ENCODE measurements around the gene GOLGA2. TPM values are rescaled to one million over a fixed set of nuclear protein-coding genes. Genes with fewer than 3 reads are reported as not detected.

The GOLGA2 gene
- 44.1 and 50.4 TPM in 2 replicates for total RNA-seq

- H3K27ac Mint-ChIP-seq = peak within 1 kb of the TSS; percentile 95
- intact Hi-C loops (cut with micrococcal nuclease) = loop anchor here (1.0 kb wide), 5 partner anchors 25 to 147 kb away; partner anchors contain the start of gene SLC27A4
- H3K36me3 Mint-ChIP-seq (ENCODE audit: low read depth) = peaks cover 30% of the 10 kb centered on the region
- H3K27me3 Mint-ChIP-seq = peaks cover 3% of the 10 kb centered on the region
- peaks cover 45% of the 10 kb centered on the region for H3K4me1 Mint-ChIP-seq
- no peaks in the 10 kb centered on the region for H3K9me3 Mint-ChIP-seq
- H3K4me3 Mint-ChIP-seq = peak within 1 kb of the TSS; percentile 93
- DNase-seq = no peak
Observed at GRCh38 chr9:128275198-128276007, at the start of gene GOLGA2. TSS of gene GOLGA2 (minus strand) at chr9:128276007. CDS start at chr9:128275976, 31 bp downstream.

DNA sequence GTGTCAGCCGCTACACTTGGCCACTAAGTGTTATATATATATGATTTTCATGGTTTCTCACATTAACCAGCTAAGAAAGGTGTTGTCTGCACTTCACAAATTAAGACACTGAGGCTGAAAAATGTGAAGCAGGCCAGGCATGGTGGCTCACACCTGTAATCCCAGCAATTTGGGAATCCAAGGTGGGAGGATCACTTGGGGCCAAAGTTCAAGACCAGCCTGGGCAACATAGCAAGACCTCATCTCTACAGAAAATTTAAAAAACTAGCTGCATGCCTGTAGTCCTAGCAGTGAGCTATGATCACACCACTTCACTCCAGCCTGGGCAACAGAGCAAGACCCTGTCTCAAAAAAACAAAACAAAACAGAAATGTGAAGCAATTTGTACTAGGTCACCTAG, 48.6 kb upstream of the GOLGA2 start:
- Mint-ChIP-seq H3K27me3 (no peaks in the 10 kb centered on the region), H3K9me3 (no peaks in the 10 kb centered on the region), H3K4me1 (peaks cover 9% of the 10 kb centered on the region), H3K36me3 (ENCODE audit: low read depth) (peaks cover 18% of the 10 kb centered on the region), H3K27ac (no peak overlapping the region), H3K4me3 (peak overlapping the region; percentile 91)
- intact Hi-C loops (cut with micrococcal nuclease) = no loop called here
- no peak for DNase-seq

GRCh38 chr9:128323791-128324190, 48.0 kb upstream of the GOLGA2 start:
- peak overlapping the region; percentile 91 for H3K4me3 Mint-ChIP-seq
- DNase-seq = no peak
- peaks cover 9% of the 10 kb centered on the region for H3K4me1 Mint-ChIP-seq
- H3K9me3 Mint-ChIP-seq = no peaks in the 10 kb centered on the region
- intact Hi-C loops (cut with micrococcal nuclease) = loop anchor here (1.0 to 2.0 kb wide), 3 partner anchors 47 to 559 kb away; partner anchors contain the start of genes BBLN, GOLGA2, LRRC8A and SWI5
- H3K27me3 Mint-ChIP-seq = no peaks in the 10 kb centered on the region
- H3K27ac Mint-ChIP-seq = peak overlapping the region; percentile 97
- H3K36me3 Mint-ChIP-seq (ENCODE audit: low read depth) = peaks cover 18% of the 10 kb centered on the region

GRCh38 chr9:128323212-128323730, 47.5 kb upstream of the GOLGA2 start:
- Mint-ChIP-seq H3K4me1 (peaks cover 9% of the 10 kb centered on the region), H3K4me3 (peak overlapping the region; percentile 91), H3K27me3 (no peaks in the 10 kb centered on the region), H3K9me3 (no peaks in the 10 kb centered on the region), H3K36me3 (ENCODE audit: low read depth) (peaks cover 16% of the 10 kb centered on the region), H3K27ac (peak overlapping the region; percentile 97)
- intact Hi-C loops (cut with micrococcal nuclease) = loop anchor here (1.0 to 2.0 kb wide), 3 partner anchors 47 to 560 kb away; partner anchors contain the start of genes BBLN, GOLGA2, LRRC8A and SWI5
- no peak for DNase-seq

DNA sequence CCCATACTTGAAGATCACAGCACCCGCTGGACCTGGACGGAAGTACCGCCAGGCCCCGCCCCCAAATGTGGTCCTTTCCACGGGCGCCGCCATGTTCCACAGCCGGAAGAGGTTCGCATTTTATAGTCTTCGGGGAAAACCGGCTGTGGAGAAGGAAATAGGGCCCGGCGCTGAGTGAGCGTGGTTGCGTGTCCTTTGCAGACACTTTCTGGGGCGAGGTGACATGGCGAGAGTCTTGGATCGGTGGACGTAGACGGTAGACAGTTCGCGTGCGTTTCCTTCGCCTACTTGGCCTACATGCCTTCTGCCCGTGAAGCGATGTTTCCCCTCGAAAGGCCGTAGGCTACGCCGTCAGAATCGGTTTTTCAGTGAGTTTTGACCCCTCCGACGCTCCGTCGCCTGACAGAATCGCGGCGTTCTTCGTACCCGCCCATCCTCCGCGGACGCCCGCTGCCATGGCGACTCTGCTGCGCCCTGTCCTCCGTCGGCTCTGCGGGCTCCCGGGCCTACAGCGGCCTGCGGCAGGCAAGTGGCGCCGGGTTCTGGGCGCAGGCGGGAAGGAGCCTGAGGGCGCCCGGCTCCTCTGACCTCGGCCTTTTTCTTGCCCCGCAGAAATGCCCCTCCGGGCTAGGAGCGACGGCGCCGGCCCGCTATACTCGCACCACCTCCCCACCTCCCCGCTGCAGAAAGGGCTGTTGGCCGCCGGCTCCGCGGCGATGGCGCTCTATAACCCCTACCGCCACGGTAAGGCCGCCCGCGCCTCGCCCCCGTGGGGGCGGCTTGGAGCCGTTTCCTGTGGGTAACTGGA, 46.8 kb upstream of the GOLGA2 start, which contains the start of the genes COQ4 and TRUB2:
TSS of gene COQ4 (plus strand) at position 436 of the 808 bp plus-strand sequence. CDS start at position 456, 20 bp downstream.
TSS of gene TRUB2 (minus strand) at position 44 of the 808 bp plus-strand sequence. CDS start at position 5, 39 bp downstream.
- Mint-ChIP-seq H3K4me3 (peak within 1 kb of the TSS; percentile 91), H3K27ac (peak within 1 kb of the TSS; percentile 97), H3K9me3 (no peaks in the 10 kb centered on the region), H3K36me3 (ENCODE audit: low read depth) (peaks cover 13% of the 10 kb centered on the region), H3K27me3 (no peaks in the 10 kb centered on the region), H3K4me1 (peaks cover 9% of the 10 kb centered on the region)
- peak; percentile 98 for DNase-seq
- intact Hi-C loops (cut with micrococcal nuclease) = loop anchor here (1.0 to 2.0 kb wide), 7 partner anchors 19 to 560 kb away; partner anchors contain the start of genes BBLN, GLE1, GOLGA2 and LRRC8A

GRCh38 chr9:128321879-128322403, 46.1 kb upstream of the GOLGA2 start:
- no peak for DNase-seq
- Mint-ChIP-seq H3K4me3 (peak overlapping the region; percentile 91), H3K27me3 (no peaks in the 10 kb centered on the region), H3K4me1 (peaks cover 9% of the 10 kb centered on the region), H3K9me3 (no peaks in the 10 kb centered on the region), H3K36me3 (ENCODE audit: low read depth) (peaks cover 16% of the 10 kb centered on the region), H3K27ac (peak overlapping the region; percentile 97)
- intact Hi-C loops (cut with micrococcal nuclease) = loop anchor here (1.0 to 2.0 kb wide), 6 partner anchors 19 to 561 kb away; partner anchors contain the start of genes BBLN, GLE1, LRRC8A and URM1

- H3K9me3 Mint-ChIP-seq = no peaks in the 10 kb centered on the region
- no peak overlapping the region for H3K27ac Mint-ChIP-seq
- peaks cover 9% of the 10 kb centered on the region for H3K4me1 Mint-ChIP-seq
- intact Hi-C loops (cut with micrococcal nuclease) = no loop called here
- peak overlapping the region; percentile 91 for H3K4me3 Mint-ChIP-seq
- peaks cover 16% of the 10 kb centered on the region for H3K36me3 Mint-ChIP-seq (ENCODE audit: low read depth)
- H3K27me3 Mint-ChIP-seq = no peaks in the 10 kb centered on the region
- no peak for DNase-seq
Observed at GRCh38 chr9:128321343-128321742, 45.5 kb upstream of the GOLGA2 start.

DNA sequence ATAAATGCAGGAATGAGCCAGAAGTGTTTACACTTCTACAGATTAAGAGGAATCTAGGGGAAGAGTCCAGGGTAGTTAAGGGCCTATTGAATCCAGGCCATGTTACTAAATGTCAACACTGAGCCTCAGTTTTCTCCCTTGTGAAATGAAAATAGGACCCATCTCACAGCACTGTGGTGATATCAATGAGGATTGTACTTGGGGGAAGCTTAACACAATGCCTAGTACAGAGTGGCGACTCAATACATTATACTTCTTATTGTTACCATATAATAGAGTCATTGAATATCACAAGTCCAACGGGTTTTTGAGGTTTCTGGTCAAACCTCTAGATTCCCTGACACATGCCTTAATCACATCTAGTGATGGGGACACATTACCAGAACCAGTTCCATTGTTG, 41.8 kb upstream of the GOLGA2 start:
- Mint-ChIP-seq H3K4me3 (no peak overlapping the region), H3K4me1 (no peaks in the 10 kb centered on the region), H3K27ac (no peak overlapping the region), H3K27me3 (no peaks in the 10 kb centered on the region), H3K36me3 (ENCODE audit: low read depth) (peaks cover 14% of the 10 kb centered on the region), H3K9me3 (no peaks in the 10 kb centered on the region)
- no peak for DNase-seq
- intact Hi-C loops (cut with micrococcal nuclease) = no loop called here

- Mint-ChIP-seq H3K36me3 (ENCODE audit: low read depth) (peaks cover 14% of the 10 kb centered on the region), H3K27ac (no peak overlapping the region), H3K9me3 (no peaks in the 10 kb centered on the region), H3K4me3 (no peak overlapping the region), H3K4me1 (no peaks in the 10 kb centered on the region), H3K27me3 (no peaks in the 10 kb centered on the region)
- DNase-seq = no peak
- intact Hi-C loops (cut with micrococcal nuclease) = no loop called here
Observed at GRCh38 chr9:128316421-128316820, 40.6 kb upstream of the GOLGA2 start.

- Mint-ChIP-seq H3K4me3 (no peak overlapping the region), H3K9me3 (no peaks in the 10 kb centered on the region), H3K27ac (no peak overlapping the region), H3K27me3 (no peaks in the 10 kb centered on the region), H3K4me1 (no peaks in the 10 kb centered on the region), H3K36me3 (ENCODE audit: low read depth) (peaks cover 19% of the 10 kb centered on the region)
- DNase-seq = no peak
- intact Hi-C loops (cut with micrococcal nuclease) = no loop called here
Observed at GRCh38 chr9:128314697-128315096, 38.9 kb upstream of the GOLGA2 start.

- H3K4me1 Mint-ChIP-seq = no peaks in the 10 kb centered on the region
- H3K27me3 Mint-ChIP-seq = no peaks in the 10 kb centered on the region
- no peak overlapping the region for H3K4me3 Mint-ChIP-seq
- H3K9me3 Mint-ChIP-seq = no peaks in the 10 kb centered on the region
- no peak for DNase-seq
- intact Hi-C loops (cut with micrococcal nuclease) = no loop called here
- H3K27ac Mint-ChIP-seq = no peak overlapping the region
- peaks cover 29% of the 10 kb centered on the region for H3K36me3 Mint-ChIP-seq (ENCODE audit: low read depth)
Observed at GRCh38 chr9:128310461-128310860, 34.7 kb upstream of the GOLGA2 start.

GRCh38 chr9:128309551-128309950, 33.7 kb upstream of the GOLGA2 start:
- H3K36me3 Mint-ChIP-seq (ENCODE audit: low read depth) = peaks cover 27% of the 10 kb centered on the region
- H3K27me3 Mint-ChIP-seq = no peaks in the 10 kb centered on the region
- H3K4me3 Mint-ChIP-seq = no peak overlapping the region
- H3K9me3 Mint-ChIP-seq = no peaks in the 10 kb centered on the region
- no peak overlapping the region for H3K27ac Mint-ChIP-seq
- intact Hi-C loops (cut with micrococcal nuclease) = no loop called here
- H3K4me1 Mint-ChIP-seq = no peaks in the 10 kb centered on the region
- DNase-seq = no peak

- DNase-seq = no peak
- Mint-ChIP-seq H3K9me3 (no peaks in the 10 kb centered on the region), H3K36me3 (ENCODE audit: low read depth) (peaks cover 19% of the 10 kb centered on the region), H3K27me3 (no peaks in the 10 kb centered on the region), H3K4me3 (no peak overlapping the region), H3K27ac (no peak overlapping the region), H3K4me1 (no peaks in the 10 kb centered on the region)
- intact Hi-C loops (cut with micrococcal nuclease) = no loop called here
Observed at GRCh38 chr9:128304971-128305288, 29.1 kb upstream of the GOLGA2 start.

Data from activated CD4-positive, alpha-beta T cell treated with anti-CD3 and anti-CD28 coated beads, Interleukin-2, amount 10 ng/mL, durations not matched to agents 24 days and 14 days (primary cell).